ENCODE data around the gene INPP4A.

The INPP4A gene

GRCh38 chr2:98486374-98486981, 41.8 kb downstream of the INPP4A start:
- no peak for DNase-seq (ENCODE audit: low read depth, low spot score)
- no peak overlapping the region for H3K4me3 ChIP-seq (ENCODE audit: low read length)

- H3K4me3 ChIP-seq (ENCODE audit: low read length) = no peak overlapping the region
- DNase-seq (ENCODE audit: low read depth, low spot score) = no peak
Measured at GRCh38 chr2:98487101-98487805, 42.6 kb downstream of the INPP4A start.

- peak; percentile 78 for DNase-seq (ENCODE audit: low read depth, low spot score)
Measured at GRCh38 chr2:98487806-98488189, 43.1 kb downstream of the INPP4A start.

GRCh38 chr2:98488252-98488651, 43.6 kb downstream of the INPP4A start:
- DNase-seq (ENCODE audit: low read depth, low spot score) = no peak
- H3K4me3 ChIP-seq (ENCODE audit: low read length) = no peak overlapping the region

More at GRCh38 chr2:98487806-98488189, 43.1 kb downstream of the INPP4A start:
- H3K4me3 ChIP-seq (ENCODE audit: low read length) = no peak overlapping the region

GRCh38 chr2:98489486-98489885, 44.8 kb downstream of the INPP4A start:
- no peak overlapping the region for H3K4me3 ChIP-seq (ENCODE audit: low read length)
- DNase-seq (ENCODE audit: low read depth, low spot score) = no peak

- no peak overlapping the region for H3K4me3 ChIP-seq (ENCODE audit: low read length)
- no peak for DNase-seq (ENCODE audit: low read depth, low spot score)
Measured at GRCh38 chr2:98489971-98490962, 45.6 kb downstream of the INPP4A start.

GRCh38 chr2:98492441-98492840, 47.8 kb downstream of the INPP4A start:
- no peak overlapping the region for H3K4me3 ChIP-seq (ENCODE audit: low read length)
- DNase-seq (ENCODE audit: low read depth, low spot score) = no peak

- no peak overlapping the region for H3K4me3 ChIP-seq (ENCODE audit: low read length)
- DNase-seq (ENCODE audit: low read depth, low spot score) = no peak
Measured at GRCh38 chr2:98494699-98495098, 50.0 kb downstream of the INPP4A start.

- H3K4me3 ChIP-seq (ENCODE audit: low read length) = no peak overlapping the region
- DNase-seq (ENCODE audit: low read depth, low spot score) = no peak
Measured at GRCh38 chr2:98496750-98497493, 52.3 kb downstream of the INPP4A start.

- H3K4me3 ChIP-seq (ENCODE audit: low read length) = no peak overlapping the region
- no peak for DNase-seq (ENCODE audit: low read depth, low spot score)
Measured at GRCh38 chr2:98498703-98499440, 54.2 kb downstream of the INPP4A start.

- no peak overlapping the region for H3K4me3 ChIP-seq (ENCODE audit: low read length)
- DNase-seq (ENCODE audit: low read depth, low spot score) = no peak
Measured at GRCh38 chr2:98500561-98500960, 55.9 kb downstream of the INPP4A start.

- no peak overlapping the region for H3K4me3 ChIP-seq (ENCODE audit: low read length)
- DNase-seq (ENCODE audit: low read depth, low spot score) = no peak
Measured at GRCh38 chr2:98501223-98501622, 56.6 kb downstream of the INPP4A start.

GRCh38 chr2:98501876-98502275, 57.2 kb downstream of the INPP4A start:
- no peak for DNase-seq (ENCODE audit: low read depth, low spot score)
- no peak overlapping the region for H3K4me3 ChIP-seq (ENCODE audit: low read length)

- DNase-seq (ENCODE audit: low read depth, low spot score) = no peak
- H3K4me3 ChIP-seq (ENCODE audit: low read length) = no peak overlapping the region
Measured at GRCh38 chr2:98502556-98503335, 58.1 kb downstream of the INPP4A start.

- peak; percentile 33 for DNase-seq (ENCODE audit: low read depth, low spot score)
- H3K4me3 ChIP-seq (ENCODE audit: low read length) = no peak overlapping the region
Measured at GRCh38 chr2:98503481-98504105, 58.9 kb downstream of the INPP4A start.

GRCh38 chr2:98504381-98505109, 59.9 kb downstream of the INPP4A start:
- DNase-seq (ENCODE audit: low read depth, low spot score) = no peak

GRCh38 chr2:98505311-98505808, 60.7 kb downstream of the INPP4A start:
- no peak overlapping the region for H3K4me3 ChIP-seq (ENCODE audit: low read length)
- no peak for DNase-seq (ENCODE audit: low read depth, low spot score)

More at GRCh38 chr2:98504381-98505109, 59.9 kb downstream of the INPP4A start:
- H3K4me3 ChIP-seq (ENCODE audit: low read length) = no peak overlapping the region
